NCI-H446 treated with DMSO at 0.1 percent for 48 hours (cell line): Measurements from ENCODE around the gene LRAT.
"Not testable (repeated sequence)": the region's sequence is repeated elsewhere in the genome, so short reads cannot be mapped to it uniquely, and the experiment has no call there.

Experiments
- DNase-seq: peaks from one replicate; lab custom pipeline; 2025; lab: John Stamatoyannopoulos, UW

The LRAT gene

DNA sequence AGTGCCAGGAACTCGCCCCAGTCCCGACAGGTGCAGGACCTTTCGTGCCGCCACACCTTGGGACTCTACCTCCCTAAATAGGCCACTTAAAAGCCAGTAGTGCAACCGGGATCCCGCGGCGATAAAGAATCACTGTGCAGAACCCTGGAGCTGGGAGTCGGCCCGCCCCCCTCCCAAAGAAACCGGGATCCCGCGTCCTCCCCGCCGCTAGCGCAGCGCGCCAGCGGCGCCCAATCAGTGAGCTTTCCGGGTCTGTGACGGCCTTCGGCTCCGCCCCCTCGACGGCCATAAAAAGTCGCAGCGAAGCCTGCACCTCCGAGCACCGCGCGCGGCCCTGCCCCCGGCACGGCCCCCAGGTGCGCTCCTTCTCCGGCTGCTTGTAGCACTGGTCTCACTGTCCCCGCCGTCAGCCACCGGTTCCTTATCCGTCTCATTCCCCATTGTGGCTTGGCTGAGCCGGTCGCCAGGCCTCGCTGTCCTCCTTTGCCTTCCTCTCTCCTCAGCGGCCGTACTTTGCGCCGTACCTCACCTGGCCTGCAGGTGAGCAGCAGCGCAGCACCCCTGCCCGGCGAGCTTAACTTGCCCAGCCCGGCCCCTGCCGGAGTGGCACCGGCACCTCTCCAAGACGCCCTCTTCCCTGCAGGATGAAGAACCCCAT is at the start of gene LRAT:
LRAT (plus strand) TSS at position 318 of the 658 bp plus-strand sequence; CDS start at position 645, 327 bp downstream.
- no peak for DNase-seq

- no peak for DNase-seq
Measured at GRCh38 chr4:154707877-154708276, 35.9 kb upstream of the LRAT start.

DNA sequence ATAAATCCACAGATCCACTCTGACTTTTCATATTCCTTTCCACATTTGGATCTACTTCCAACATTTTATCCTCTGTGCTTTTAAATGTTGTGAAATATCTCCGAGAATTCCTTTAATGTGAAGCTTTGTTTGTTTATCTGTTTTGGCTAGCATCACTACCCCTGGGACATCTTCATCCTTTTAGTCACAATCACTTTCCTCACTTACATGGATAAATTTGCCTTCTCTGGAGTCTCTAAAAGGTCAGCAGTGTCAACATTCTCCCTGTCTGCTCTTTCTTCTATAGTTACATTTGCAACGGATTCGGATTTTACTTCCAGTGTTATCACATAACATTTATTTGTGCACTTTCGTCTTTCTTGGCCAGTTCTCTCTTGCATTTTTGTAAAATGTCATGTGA is 34.2 kb upstream of the LRAT start:
- DNase-seq: no peak

- DNase-seq: no peak
Measured at GRCh38 chr4:154711522-154711921, 32.3 kb upstream of the LRAT start.

- DNase-seq: no peak
Measured at GRCh38 chr4:154714339-154715040, 29.3 kb upstream of the LRAT start.

DNA sequence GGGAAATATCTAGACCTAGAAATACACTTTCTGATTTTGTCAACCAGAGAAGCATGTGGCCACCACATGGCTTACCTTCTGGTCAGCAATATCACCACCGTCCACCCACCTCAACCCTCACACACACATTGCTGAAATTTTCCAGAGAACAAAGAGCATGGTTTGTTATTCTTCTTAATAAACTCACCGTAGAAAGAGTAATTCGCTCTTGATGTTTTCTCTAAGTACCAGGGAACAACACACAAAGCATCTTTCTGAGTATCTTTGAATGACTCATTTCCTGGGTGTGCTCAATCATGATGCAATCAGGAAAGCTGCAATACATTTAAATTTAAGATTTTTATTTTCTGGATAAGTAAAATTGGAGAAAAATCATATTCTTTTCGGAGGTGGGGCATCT is 24.7 kb upstream of the LRAT start:
- no peak for DNase-seq

GRCh38 chr4:154720123-154720522 is 23.7 kb upstream of the LRAT start:
- no peak for DNase-seq

DNA sequence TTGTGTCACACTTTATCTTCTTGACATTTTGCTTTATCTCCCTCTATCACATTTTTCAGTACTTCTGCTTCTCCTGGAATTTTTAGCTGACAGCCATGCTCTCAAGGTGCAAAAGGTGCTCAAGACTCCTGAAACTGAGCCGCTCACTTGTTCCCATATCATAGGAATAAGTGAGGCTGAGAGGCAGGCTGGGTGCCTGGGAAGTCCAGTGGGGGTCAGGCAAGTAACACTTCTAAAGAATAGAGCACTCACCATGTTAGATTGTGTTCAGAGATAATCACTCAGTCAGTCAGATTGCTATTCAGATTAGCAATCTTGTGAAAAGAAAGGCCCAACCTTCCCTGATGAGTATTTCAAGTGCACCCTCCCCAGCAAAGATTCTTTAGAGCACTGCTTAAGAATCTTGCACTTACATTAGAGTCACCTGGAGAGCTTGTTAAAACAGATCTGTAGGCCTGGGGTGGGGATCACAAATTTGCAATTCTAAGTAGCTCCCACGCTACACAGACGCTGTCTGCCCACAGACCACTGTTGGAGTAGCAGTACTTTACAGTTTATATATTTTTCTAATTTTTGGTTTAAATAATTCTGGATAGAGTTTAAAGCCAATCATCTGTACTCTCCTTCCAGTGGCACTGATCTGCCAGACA is 23.1 kb upstream of the LRAT start:
- no peak for DNase-seq

DNA sequence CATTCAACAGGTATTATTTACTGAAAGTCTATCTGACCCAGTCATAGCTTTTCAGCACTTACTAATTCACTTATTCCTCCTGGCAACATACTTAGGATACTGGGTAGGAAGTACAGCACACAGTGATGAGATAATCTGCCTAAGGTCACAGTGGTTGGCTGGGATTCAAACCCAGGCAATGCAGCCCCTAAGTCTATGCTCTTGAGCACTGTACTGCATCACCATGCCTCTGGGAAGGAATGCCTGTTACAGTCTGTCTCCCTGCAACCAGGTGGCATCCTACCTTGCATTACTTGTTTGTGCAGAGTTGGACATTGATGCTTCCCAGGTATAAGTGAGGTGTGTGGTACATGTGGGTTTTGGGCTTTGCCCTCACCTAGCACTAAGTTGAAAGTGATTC is 21.5 kb upstream of the LRAT start:
- no peak for DNase-seq

DNA sequence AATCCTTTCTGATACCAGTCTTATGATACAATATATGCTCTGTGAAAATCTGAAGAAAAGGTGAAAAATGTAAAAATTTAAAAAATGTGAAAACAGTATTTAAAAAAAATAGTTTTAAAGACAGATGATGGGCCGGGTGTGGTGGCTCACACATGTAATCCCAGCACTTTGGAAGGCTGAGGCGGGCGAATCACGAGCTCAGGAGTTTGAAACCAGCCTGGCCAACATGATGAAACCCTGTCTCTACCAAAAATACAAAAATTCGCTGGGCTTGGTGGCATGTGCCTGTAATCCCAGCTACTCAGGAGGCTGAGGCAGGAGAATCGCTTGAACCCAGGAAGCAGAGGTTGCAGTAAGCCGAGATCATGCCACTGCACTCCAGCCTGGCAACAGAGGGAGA is 20.2 kb upstream of the LRAT start:
- not testable (repeated sequence) for DNase-seq

DNA sequence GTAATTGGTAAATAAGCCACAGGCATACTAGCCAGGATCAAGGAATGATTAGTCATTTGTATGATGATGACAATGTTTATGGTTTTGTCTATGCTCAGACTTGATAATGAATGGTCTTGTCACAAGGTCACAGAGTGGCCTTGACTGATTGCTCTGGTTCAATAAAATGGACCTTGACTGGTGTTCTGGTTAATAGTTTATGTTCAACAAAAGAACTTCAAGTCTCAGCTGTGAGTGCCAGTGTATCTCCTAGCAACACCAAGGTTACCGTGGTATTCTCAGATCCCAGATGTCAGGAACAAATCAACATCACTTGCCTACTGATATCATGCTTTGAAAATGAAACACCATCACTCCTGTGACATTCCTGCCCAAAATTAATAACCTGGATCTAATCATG is 16.3 kb upstream of the LRAT start:
- DNase-seq: no peak

DNA sequence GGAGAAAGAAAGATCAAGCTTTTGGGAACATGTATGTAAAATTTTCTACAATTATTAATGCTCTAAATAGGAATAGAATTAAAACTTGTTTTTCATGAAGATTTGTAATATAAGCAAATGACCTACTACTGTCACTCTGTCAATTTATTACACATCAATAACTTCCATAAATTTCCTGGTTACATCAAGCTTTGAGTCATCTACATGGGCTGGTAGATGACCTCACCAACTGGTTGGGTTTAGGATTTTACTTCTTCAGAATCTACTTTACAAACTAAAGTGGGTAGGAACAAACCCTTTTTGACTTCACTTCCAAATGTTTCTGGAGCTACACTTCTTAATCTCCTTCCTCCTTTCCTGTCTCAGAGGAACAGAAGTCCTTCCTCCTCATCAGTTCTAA is 12.0 kb upstream of the LRAT start:
- no peak for DNase-seq

DNA sequence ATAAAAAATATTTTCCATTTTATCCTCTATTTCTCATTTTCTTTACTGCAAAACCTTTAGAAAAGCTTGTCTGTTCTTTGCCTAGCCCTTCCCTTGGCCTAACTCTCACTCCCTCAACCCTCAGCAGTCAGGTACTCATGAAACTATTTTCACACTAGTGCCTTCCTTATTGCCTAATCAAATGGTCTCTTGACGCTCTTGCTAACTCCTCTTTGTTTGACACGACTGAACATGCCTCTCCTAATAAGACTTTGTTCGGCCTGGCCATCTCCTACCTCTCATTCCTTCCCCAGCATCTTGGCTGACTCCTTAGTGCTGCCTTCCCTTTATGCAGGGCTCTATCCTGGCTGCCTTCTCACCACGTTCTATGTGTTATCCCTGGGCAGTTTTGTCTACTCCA is 11.1 kb upstream of the LRAT start:
- no peak for DNase-seq

DNA sequence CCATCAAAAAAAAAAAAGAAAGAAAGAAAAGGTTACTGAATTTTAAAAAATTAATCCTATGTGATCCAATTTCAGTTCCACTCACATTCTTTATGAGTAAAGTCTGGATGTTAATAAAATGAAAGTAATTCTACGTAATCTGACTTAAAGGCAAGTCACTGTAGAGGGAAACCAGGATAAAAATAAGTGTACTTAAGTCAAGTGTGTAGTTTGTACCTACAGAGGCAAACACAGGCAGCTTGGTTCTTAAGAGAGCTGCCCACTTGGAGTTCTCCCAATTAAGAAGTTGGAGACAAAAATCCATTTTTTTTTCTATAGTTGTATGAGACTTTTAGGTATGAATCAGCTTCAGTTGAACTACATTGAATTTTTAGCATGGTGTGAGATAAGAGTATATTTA is 7.0 kb upstream of the LRAT start:
- DNase-seq: no peak

- DNase-seq: no peak
Measured at GRCh38 chr4:154738426-154738825, 5.4 kb upstream of the LRAT start.

DNA sequence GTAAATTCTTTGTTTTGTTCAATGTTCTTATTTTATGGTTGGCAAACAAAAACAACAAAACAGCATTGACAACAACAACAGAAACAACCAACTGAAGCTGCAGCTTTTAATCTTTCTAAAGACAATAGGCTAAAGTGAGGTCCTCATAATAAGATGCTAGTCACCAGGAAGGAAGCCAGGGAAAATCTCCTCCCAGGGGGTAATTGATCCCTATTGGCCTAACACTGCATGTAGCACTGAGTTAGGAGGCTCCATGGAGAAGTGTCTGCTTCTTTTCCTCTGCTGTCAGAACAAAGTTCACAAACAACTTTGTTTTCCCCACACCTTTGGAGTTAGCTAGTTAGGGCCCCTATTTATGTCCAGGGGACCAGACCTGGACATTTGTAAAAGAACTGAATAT is 4.7 kb upstream of the LRAT start:
- no peak for DNase-seq

DNA sequence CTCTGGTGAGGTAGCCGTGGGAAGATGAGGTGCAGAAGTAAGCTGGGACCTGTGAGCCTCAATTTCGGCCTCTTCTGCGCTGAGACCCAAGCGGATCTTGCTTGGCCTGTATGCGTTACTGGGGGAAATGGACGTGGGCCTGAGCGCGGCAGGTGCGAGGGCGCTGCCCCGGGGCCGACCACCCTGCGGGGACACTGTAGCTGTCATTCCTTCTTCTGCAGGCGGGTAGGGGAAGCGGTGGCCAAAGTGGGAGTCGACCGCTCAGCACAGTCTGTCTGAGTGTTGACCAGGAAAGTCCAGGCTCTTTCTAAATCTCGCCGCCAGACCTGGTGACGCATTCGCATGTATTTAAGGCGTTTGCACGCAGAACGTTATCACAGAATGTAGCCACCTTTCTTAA is 3.3 kb upstream of the LRAT start:
- DNase-seq: no peak

GRCh38 chr4:154741131-154741665 is 2.6 kb upstream of the LRAT start:
- DNase-seq: no peak

- DNase-seq: no peak
Measured at GRCh38 chr4:154741922-154742850, 1.6 kb upstream of the LRAT start.

DNA sequence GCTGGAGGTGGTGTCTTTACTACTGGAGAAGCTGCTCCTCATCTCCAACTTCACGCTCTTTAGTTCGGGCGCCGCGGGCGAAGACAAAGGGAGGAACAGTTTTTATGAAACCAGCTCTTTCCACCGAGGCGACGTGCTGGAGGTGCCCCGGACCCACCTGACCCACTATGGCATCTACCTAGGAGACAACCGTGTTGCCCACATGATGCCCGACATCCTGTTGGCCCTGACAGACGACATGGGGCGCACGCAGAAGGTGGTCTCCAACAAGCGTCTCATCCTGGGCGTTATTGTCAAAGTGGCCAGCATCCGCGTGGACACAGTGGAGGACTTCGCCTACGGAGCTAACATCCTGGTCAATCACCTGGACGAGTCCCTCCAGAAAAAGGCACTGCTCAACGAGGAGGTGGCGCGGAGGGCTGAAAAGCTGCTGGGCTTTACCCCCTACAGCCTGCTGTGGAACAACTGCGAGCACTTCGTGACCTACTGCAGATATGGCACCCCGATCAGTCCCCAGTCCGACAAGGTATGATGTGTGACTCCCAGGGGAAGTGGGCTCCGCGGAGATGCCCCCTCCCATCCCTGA is 634 bp downstream of the LRAT start:
- DNase-seq: no peak

DNA sequence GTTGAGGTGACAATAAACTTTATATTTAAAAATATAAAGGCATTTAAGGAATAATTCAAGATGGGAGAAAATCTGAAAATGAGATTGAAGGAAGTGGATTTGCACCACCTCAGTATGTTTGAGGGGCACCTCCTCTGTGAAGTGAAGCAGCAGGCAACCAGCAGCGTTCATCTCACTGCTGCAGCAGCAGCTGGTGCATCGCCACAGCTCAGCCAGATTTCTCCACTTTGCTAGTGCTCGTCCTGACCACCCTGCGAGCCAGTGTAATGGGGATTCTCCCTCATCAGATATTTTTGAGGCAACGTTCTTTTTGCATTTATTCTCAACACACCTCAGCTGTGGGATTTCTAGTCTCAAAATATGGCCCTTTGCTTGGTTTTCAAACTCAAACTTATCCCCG is 13.9 kb downstream of the LRAT start:
- no peak for DNase-seq

GRCh38 chr4:154760895-154761294 is 17.1 kb downstream of the LRAT start:
- no peak for DNase-seq
